GM06990 (cell line): ENCODE measurements around the gene COL18A1.

Source experiments
- DNase-seq: peaks from one replicate; pipeline ENCODE4 v3.0.0-alpha.2; 2011; ENCODE audit not compliant: insufficient read length; ENCODE audit errors: extremely low read depth
- H3K27me3 ChIP-seq: replicated peaks from 2 replicates; pipeline ENCODE4 v1.6.0; 2011; ENCODE audit warnings: low read length; ENCODE audit not compliant: control insufficient read depth, insufficient read depth
- H3K36me3 ChIP-seq: 2 replicates; pipeline ENCODE4 v1.5.1; 2011; ENCODE audit warnings: low read length; ENCODE audit not compliant: control insufficient read depth, insufficient read depth
- H3K4me3 ChIP-seq: replicated peaks from 2 replicates; pipeline ENCODE4 v1.5.1; 2011; ENCODE audit warnings: low read depth, mild to moderate bottlenecking, control low read depth, low read length
- TF ChIP-seq, protein P1 (sequence below): IDR thresholded peaks from 2 replicates; pipeline ENCODE4 v1.5.1; 2011; ENCODE audit warnings: low read length, control low read depth, mild to moderate bottlenecking, inconsistent platforms; ENCODE audit not compliant: insufficient read depth, poor library complexity, severe bottlenecking

The COL18A1 gene

DNA sequence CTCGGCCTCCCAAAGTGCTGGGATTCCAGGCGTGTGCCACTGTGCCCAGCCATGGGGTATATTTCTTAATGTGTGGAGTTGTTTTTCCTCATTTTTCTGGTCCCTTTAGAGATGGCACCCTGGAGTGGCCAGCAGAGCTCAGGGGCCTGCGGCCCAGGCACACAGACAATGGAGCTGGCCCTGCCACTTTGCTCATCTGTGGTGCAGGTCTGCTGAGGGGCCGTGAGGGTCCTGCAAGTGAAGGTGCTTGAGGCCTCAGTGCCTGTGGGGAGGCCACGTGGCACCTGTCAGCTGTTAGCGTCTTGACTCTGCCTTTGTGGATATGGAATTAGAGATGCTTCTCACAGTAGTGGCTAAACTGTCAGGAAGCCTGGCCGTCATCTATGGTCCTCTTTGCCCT lies 7.5 kb downstream of the COL18A1 start:
- no peaks in the 10 kb centered on the region for H3K36me3 ChIP-seq
- no peaks in the 10 kb centered on the region; the same call in 1 of the 2 replicates for H3K27me3 ChIP-seq
- TF ChIP-seq, protein P1, sequence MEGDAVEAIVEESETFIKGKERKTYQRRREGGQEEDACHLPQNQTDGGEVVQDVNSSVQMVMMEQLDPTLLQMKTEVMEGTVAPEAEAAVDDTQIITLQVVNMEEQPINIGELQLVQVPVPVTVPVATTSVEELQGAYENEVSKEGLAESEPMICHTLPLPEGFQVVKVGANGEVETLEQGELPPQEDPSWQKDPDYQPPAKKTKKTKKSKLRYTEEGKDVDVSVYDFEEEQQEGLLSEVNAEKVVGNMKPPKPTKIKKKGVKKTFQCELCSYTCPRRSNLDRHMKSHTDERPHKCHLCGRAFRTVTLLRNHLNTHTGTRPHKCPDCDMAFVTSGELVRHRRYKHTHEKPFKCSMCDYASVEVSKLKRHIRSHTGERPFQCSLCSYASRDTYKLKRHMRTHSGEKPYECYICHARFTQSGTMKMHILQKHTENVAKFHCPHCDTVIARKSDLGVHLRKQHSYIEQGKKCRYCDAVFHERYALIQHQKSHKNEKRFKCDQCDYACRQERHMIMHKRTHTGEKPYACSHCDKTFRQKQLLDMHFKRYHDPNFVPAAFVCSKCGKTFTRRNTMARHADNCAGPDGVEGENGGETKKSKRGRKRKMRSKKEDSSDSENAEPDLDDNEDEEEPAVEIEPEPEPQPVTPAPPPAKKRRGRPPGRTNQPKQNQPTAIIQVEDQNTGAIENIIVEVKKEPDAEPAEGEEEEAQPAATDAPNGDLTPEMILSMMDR, result no peak
- no peak for DNase-seq
- H3K4me3 ChIP-seq, result no peak overlapping the region

DNA sequence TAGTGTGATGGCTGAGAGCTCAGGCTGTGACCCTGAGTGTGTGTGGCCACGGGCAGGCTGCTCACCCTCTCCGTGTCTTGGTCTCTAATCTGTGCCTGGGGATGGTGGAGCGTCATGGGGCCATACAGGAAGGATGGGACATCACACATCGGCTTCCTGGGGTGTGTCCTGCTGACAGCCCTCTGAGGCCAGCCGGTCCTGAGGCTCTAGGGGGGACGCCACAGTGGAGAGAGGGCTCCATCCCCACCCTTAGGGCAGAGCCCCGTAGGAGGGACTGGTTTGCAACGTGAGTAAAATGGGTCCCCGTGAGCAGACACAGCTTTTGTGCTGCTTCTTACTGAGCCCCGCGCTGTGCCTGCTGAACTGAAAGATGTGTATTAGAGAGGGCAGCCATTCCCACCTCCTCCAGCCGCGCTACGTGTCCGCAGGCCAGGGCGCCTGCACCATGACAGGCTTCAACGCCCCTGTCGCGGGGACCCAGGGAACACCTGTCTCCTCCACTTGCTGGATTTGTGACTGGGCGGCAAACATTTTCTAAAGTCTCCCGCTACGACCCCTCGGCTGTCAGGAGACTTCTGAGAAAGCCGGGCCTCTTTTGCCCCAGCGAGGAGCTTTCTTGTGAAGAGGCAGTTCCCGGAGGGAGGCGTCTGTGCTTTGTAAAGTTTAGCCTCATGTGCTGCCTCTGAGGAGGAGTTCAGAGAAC lies 8.1 kb downstream of the COL18A1 start:
- H3K27me3 ChIP-seq, result no peaks in the 10 kb centered on the region; the same call in 1 of the 2 replicates

DNA sequence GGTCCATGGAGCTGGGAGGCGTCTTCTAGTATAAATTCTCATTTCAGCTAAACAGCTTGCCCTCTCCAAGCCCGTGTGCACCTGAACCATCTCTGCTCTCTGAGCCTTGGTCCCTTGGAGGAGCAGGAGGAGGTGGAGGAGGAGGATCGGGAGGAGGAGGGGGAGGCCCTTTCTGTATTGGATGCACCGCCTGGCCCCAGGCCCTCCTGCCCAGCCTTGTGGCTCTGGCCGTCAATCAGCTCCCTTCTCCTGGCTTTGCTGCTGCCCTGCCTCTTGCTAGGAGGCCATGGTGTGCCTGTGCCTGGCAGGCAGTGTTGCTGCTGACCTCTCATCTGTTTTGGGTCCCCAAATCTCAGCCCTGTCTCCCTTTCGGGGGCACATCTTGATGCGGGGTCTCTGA lies 9.0 kb downstream of the COL18A1 start:
- H3K27me3 ChIP-seq, result peaks cover 3% of the 10 kb centered on the region
- no peak for DNase-seq
- TF ChIP-seq, protein P1, result no peak
- no peaks in the 10 kb centered on the region for H3K36me3 ChIP-seq
- H3K4me3 ChIP-seq, result no peak overlapping the region

More for the DNA sequence above, 8.1 kb downstream of the COL18A1 start:
- Histone ChIP-seq H3K4me3 (no peak overlapping the region), H3K36me3 (no peaks in the 10 kb centered on the region)
- TF ChIP-seq, protein P1, result no peak
- no peak for DNase-seq

DNA sequence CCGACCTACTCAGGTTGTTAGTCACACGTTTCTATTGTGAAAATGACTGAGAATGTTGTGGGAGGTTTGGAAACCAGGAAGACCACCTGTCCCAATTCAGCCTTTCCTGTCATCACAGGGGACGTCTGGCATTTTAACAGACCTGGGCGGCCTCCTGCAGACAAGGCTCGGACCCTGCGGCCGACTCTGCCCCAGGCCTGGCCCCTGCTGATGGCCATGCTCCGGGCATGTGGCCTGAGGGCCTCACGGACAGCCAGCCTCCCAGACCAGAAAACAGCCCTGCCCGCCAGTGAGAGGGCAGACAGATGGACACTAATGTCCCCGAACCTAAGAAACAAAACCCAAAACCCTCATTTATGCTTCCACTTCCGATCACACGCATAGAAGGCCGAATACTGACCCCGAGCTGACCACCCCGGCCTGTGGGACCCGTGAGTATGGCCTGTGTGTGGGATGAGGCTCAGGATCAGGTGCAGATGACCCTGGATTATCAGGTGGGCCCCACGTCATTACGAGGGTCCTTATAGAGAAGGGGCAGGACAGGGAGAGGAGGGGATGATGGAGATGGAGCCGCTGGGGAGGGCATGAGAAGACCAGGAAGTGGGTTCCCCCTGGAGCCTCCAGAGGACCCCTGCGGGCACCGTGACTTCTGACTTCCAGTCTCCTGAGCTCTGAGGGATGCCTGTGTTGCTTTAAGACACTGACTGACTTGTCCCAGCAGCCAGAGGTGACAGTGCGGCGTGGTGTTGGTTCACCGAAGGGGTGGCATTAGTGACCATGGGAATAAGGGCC lies 9.6 kb downstream of the COL18A1 start:
- Histone ChIP-seq H3K36me3 (no peaks in the 10 kb centered on the region), H3K4me3 (no peak overlapping the region), H3K27me3 (peaks cover 5% of the 10 kb centered on the region)
- no peak for DNase-seq
- TF ChIP-seq, protein P1, result no peak

DNA sequence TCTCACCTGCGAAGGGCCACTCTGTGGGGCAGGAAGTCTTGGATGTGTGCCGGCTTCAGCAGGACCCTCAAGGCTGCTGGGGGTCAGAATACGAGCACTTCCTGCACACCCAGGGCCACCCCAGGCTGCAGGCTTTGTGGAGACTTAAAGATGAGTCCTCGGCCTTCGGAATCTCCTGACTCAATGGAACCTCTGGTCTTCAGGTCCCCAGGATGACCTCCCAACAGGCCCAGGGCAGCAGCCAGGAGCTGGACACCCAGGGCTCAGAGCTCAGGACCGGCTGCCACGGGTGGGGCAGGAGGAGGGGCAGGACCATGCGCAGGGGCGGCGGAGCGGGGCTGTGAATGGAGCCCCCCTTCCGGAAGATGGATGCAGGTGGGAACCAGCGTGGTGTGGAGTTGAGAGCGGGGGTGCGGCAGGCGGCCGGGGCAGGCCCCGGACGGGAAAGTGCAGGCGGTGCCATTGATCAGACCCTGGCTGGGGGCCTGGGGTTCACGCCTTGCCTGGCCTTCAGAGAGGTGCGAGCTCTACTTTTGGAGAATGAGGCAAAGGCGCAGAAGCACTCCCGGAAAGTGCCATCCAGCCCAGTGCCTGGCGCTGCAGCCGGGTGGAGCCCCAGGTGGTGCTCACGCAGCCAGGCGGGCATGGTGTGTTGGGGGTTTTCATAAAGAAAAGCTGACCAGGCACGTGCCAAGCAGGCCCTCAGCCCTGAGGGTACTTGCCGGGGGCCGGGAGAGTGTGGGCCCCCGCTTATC lies 10.4 kb downstream of the COL18A1 start:
- Histone ChIP-seq H3K36me3 (no peaks in the 10 kb centered on the region), H3K4me3 (no peak overlapping the region), H3K27me3 (peaks cover 5% of the 10 kb centered on the region)
- TF ChIP-seq, protein P1, result no peak
- no peak for DNase-seq
